GM18861 (cell line): ENCODE results near the gene HRC.
A peak's percentile ranks its signal among the peaks of the same experiment; 100 is the strongest.

ENCODE experiments used
- ATAC-seq: cut with Tn5 transposase; IDR thresholded peaks from one replicate; pipeline ENCODE4 v1.9.1; 2021; ENCODE audit not compliant: unreplicated experiment

Gene HRC

DNA sequence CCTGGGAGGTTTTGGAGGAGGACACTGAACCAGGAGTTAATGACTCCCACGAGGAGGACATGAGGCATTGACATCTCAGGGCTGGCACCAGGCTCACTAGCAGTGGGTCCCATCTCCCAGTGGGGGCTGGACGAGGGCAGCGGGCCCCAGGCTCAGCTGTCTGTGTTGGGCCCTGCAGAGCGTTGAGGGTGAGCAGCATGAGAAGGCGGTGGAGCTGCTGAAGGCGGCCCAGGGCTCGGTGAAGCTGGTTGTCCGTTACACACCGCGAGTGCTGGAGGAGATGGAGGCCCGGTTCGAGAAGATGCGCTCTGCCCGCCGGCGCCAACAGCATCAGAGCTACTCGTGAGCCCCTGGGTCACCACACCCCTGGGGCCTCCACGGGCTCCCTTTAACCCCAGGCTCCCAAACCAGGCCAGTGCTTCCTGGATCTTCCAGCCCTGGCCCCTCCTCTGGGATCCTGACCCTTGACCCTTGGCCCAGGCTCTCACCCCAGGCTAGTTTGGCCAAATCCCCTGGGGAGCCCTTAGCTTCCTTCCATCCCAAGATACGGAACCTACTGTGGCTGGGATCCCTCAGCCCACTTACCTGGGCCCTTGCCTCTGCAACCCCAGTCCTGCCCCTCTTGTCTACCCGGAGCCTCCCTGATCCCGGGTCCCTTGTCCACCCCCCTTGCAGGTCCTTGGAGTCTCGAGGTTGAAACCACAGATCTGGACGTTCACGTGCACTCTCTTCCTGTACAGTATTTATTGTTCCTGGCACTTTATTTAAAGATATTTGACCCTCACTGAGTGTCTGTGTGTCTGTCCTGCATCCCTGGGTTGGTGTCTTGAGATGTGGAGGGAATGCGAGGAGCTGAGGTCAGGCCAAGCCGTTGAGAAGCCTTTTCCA is 37.3 kb downstream of the HRC start:
- ATAC-seq = no peak

DNA sequence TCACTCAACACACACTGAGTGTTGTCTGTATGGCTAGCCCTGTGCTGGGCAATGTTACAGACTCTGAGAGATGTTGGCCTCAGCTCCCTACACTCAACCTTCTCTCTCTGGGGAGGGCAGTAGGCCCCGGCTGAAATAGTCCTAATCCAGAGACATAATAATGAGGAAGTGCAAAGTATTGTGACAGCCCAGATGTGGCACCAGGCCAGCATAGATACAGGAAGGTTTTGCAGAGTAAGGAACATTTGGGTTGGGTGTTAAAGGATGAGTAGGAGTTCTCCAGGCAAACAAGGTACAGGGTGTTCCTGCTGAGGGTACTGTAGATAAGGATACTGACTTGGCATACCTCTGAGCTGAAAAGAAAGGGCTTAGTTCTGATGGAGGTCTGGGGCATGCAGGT is 38.7 kb downstream of the HRC start:
- ATAC-seq = no peak

DNA sequence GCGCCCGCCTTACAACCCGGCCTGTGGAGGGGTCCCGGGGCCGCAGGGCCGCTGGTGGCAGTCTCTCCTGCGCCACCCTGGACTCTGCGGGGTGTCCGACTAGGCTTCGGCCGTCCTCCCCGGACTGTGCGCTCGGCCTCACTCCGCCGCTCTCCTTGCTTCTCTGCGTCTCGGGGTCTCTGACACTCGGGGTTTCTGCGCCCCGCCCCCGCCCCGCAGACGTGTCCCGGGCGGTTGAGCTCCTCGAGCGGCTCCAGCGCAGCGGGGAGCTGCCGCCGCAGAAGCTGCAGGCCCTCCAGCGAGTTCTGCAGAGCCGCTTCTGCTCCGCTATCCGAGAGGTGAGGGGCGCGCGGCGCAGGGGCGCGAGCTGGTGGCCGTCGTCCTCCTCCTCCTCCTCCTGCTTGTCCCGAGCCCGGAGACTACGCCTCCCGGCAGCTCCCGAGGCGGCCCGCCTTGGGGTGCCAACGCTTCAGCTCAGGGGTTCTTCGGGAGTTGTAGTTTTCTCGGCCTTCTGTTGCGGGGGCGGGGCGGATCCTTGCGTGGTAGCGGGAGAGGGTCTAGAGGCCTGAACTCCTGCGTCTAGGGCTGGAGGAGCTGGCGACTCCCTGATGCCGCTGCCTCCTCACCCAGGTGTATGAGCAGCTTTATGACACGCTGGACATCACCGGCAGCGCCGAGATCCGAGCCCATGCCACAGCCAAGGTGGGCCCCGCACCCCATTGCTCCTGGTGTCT is 40.4 kb downstream of the HRC start:
- no peak for ATAC-seq

DNA sequence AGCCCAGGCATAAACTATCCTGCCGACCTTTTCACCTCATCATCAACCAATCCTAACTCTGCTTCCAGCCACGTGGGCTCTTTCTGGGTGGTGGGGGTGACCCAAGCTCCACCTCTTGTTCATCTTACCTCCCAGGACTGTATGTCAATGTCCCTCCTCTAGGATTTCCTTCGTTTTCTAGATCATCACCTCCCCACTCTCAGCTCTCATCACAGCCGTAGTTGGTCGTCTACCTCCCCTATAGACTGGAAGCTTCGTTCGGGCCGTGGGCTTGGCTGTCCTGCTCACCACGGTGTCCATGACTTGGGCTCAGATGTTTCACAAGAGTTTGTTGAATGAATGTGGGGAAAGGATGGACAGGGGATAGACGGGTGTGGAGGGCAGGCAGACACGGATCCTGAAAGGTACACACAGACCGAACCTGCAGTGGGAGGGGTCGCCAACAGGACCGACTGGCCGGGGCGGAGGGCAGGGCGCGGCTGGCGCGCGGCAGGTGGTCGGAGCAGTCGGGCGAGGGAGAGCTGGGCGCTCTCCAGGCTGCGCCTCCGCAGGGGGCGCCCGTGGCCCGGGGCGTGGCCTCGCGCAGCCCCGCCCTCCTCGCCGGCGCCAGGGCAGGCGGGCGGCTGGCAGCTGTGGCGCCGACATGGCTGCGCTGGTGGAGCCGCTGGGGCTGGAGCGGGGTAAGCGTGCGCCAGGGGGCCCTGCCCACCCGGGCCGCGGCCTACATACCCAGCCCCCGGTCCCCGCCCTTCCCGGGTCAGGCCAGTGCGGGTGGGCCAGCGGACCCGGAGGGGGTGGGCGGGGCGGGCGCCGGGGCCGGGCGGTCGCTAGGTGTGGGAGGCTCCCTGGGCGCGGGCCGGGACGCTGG is 41.2 kb downstream of the HRC start, which contains the start of gene LIN7B:
Gene LIN7B, plus strand, starts transcription at position 609 of the 868 bp plus-strand sequence. Its CDS starts 35 bp downstream, at position 644.
- ATAC-seq = peak; percentile 39

DNA sequence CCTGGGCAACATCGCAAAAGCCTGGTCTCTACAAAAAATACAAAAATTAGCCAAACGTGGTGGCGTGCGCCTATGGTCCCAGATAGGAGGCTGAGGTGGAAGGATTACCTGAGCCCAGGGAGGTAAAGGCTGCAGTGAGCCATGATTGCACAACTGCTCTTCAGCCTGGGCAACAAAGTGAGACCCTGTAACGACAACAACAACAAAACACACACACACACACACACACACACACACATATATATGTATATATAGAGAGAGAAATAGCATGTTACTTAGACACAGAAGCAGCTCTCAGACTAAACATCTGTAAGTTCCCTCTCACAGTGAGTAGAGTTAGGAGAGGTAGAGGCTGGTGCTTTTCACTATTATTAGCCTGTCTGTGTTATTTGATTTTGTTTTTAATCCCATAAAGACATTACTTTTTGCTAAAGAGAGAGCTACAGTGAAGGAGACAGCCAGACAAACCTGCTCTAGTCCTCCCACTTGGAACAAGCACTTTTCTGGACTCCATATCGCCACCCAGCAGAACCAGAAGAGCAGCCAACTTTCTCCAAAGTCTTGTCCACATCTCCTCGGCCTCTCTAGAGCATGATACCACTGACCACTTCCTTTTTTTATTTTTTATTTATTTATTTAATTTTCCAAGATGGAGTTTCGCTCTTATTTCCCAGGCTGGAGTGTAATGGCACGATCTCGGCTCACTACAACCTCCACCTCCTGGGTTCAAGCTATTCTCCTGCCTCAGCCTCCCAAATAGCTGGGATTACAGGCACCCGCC is 43.8 kb downstream of the HRC start:
- no peak for ATAC-seq

DNA sequence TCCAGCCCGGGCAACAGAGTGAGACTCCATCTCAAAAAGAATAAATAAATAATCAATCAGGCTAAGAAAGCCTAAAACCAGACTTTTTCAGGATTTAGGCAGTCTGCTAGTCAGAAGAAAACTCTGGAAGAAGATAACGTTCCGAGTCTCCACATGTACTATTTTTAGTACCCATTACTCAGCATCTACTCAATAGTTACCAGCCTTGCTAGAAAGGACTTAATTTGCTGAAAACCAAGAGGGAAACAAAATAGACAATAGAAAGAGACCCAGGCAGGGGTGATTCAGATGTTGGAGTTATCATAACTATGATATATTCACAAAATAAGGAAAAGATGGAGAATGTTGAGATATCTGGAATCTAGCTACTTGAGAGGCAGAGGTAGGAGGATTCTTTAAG is 44.6 kb downstream of the HRC start:
- ATAC-seq = no peak

DNA sequence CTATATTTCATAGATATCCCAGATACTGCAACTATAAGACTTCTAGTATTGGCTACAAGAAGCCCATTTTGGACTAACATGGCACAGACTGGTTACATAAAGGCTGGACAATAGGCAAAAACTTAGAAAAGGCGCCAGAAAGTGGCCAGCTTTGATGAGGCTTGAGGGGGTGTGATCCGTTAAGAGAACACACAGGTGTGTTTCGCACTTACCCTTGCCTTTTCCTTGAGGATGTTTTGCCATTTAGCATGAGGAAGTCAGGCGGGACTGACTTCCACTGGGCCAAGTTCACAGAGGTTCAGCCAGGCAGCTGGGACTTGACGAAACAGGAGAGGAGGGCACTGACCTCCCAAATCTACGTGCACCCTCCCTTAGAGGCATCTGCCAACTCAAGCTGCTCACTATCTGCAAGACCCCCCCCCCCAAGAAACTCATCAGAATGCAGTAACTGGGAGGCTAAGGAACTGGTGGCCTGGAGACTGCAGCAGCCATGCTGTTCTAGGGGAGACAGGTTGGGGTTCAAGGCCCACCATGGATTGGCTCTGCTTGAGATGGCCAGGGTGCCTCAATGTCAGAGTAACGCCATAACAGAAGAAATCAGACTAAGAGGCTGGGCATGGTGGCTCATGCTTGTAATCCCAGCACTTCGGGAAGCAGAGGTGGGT is 45.5 kb downstream of the HRC start:
- no peak for ATAC-seq

DNA sequence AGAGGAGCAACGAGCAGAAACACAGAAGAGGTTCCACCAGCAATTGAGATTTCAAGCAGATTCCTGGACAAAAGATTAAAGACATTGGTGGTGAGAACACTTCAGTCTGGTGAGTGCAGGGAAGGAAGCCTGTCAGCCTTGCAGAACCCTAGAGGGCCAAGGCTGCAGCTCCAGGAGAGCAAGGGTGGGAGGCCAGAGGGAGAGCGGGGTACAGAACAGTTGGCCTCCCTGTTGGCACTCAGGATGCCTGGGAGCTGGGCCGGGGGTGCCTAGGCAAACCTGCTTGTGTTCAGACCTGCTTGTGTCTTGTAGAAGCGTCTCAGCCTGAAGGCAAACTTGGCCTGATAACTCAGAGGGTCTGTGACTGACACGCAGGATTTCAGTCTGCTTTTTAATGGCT is 46.1 kb downstream of the HRC start:
- no peak for ATAC-seq

DNA sequence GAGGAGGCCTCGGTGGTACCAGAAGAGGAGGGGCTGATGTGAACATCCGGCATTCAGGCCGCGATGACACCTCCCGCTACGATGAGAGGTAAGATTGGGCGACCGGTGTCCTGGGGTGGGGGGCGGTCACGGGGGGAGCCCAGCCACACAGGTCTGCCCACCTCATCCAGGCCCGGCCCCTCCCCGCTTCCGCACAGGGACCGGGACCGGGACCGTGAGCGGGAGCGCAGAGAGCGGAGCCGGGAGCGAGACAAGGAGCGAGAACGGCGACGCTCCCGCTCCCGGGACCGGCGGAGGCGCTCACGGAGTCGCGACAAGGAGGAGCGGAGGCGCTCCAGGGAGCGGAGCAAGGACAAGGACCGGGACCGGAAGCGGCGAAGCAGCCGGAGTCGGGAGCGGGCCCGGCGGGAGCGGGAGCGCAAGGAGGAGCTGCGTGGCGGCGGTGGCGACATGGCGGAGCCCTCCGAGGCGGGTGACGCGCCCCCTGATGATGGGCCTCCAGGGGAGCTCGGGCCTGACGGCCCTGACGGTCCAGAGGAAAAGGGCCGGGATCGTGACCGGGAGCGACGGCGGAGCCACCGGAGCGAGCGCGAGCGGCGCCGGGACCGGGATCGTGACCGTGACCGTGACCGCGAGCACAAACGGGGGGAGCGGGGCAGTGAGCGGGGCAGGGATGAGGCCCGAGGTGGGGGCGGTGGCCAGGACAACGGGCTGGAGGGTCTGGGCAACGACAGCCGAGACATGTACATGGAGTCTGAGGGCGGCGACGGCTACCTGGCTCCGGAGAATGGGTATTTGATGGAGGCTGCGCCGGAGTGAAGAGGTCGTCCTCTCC is 47.4 kb downstream of the HRC start:
- ATAC-seq = no peak

DNA sequence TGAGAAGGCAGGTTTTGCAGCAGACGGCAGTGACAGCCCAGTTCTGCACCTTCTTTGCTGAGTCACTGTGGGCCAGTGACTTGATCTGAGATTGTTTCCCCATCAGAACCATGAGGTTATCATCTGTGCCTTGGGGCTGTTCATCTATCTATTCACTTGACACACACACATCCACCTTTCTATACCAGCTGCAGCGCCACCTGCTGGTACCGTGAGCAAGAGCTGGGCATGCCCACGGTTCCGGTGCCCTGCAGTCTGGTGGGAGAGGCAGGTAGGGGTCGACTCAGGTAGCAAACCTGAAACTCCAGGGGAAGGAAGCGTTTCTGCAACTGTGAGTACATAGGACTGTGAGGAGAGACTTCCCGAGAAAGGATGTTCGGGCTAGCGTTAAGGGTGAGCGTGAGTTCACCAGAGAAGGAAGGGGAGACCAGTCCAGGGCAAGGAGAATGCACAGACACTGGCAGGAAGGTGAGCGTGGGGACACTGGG is 48.5 kb downstream of the HRC start:
- no peak for ATAC-seq

DNA sequence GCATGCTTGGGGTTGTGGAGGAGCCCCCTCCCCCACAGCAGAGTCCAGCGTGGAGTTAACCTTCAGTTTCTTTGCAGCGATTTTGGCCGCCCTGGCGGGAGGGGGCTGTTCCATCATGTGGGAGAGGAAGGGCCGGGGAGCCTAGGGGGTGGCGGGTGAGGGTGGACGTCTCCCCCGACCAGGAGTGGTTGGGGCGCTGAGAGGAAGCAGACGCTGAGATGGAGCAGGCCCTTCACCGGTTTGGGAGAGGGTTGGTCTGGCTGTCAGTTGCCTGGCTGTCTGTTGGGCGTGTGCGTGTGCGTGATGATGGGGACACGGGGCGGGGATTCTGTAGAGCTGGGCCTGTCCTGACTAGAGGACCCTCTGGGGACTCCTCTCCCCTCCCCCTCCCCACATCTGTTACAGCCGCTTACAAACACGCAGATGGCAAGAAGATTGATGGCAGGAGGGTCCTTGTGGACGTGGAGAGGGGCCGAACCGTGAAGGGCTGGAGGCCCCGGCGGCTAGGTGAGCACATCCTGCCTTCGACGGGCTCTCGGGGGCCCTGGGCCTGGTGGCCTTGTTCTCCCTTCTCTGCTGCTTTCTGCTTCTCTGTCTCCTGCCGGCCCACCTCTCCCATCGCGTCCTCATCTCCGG is 50.8 kb downstream of the HRC start:
- no peak for ATAC-seq

DNA sequence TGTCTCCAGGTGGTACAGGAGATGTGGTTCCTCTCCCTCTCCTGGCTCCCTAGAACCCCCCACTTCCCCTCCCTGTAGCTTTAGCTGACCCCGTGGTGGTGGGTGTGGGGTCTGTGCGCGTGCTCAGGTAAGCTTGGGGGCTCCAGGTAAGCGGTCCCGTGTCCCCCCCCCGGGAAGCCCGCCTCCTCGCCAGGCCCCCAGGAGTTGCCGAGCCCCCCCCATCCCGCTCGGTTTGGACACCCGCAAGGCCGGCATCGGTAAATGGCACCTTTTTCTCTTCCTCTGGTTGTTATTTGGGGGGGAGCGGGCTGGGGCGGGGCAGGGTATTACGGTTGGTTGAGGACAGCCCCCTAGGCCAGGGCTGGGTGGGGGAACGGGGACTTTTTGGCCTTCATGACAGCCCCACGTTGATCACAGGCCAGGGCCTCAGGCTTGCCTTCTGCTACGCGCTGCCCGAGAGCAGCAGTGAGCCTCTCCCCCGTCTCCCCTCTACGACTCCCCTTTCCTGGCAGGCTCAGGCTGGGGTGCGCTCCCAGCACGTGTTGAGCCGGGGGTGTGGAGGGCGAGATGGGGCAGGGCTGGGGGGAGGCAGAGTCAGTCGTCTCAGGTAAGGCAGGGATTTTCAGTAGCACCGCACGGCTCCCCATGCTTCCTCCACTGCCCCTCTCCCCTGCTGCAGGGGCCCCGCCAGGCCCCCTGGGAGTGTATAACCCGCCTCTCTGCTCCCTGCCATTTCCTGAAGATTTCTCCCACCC is 51.7 kb downstream of the HRC start:
- ATAC-seq = no peak

DNA sequence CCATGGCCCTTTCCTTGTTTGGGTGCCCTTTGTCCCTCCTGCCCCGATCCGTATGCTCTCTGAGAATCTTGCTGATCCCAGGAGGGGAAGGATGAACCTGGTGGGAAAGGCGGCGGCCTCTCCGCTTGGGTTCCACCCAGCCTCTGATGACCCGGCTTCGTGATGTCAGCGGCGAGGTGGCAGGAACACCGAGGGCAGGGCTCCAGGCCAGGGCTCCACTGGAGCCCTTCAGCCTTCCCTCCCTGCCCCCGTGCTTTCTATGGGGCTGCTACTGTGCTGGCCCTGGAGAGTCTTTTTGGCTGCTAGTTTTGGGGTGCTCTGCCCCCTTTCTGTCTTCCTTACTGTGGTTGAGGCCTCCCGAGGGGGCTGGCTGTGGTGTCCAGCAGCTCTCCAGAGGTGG is 52.9 kb downstream of the HRC start:
- ATAC-seq = no peak
